Left lung (tissue), 10 donors: ENCODE data around the gene LRRC61. TPM values are rescaled to one million over a fixed set of nuclear protein-coding genes. Genes with fewer than 3 reads are reported as not detected.
A peak's percentile ranks its signal among the peaks of the same experiment; 100 is the strongest.

Experiments used
- ATAC-seq: fragments of 200-7000 bp; cut with Tn5 transposase; one replicate; pipeline ENCODE4 v1.9.1; 2020; ENCODE audit warnings: moderate library complexity
- DNase-seq, 4 donors: peaks; one replicate each; pipeline ENCODE4 v3.0.0-alpha.2; 2013 to 2020
- H3K27ac ChIP-seq, 2 donors: fragments of 200-600 bp; sonication (generic) in 1 of 2; one replicate each; pipeline versions ENCODE4 v1.5.0 to v1.8.0; 2020 to 2021
- H3K27me3 ChIP-seq, 2 donors: fragments of 200-600 bp; sonication (generic) in 1 of 2; one replicate each; pipeline versions ENCODE4 v1.5.0 to v1.8.0; 2020 to 2021
- H3K36me3 ChIP-seq, 2 donors: fragments of 200-600 bp; sonication (generic) in 1 of 2; one replicate each; pipeline versions ENCODE4 v1.5.0 to v1.8.0; 2020 to 2021
- H3K4me1 ChIP-seq, 2 donors: fragments of 200-600 bp; one replicate each; pipeline ENCODE4 v1.8.0; 2021
- H3K4me3 ChIP-seq, 2 donors: fragments of 200-600 bp; sonication (generic) in 1 of 2; one replicate each; pipeline versions ENCODE4 v1.5.0 to v1.8.0; 2020 to 2021; ENCODE audit warnings: mild to moderate bottlenecking in 1 of 2
- H3K9me3 ChIP-seq, 2 donors: fragments of 200-600 bp; sonication (generic) in 1 of 2; one replicate each; pipeline versions ENCODE4 v1.5.0 to v1.8.0; 2020 to 2021
- CTCF ChIP-seq, 2 donors: fragments of 200-600 bp; sonication (generic) in 1 of 2; IDR thresholded peaks; one replicate each; pipeline versions ENCODE4 v1.5.0 to v1.8.0; 2021; ENCODE audit warnings: antibody characterized with exemption in 2 of 2
- intact Hi-C, 2 donors: fragments of 100-400 bp; cut with DNase I; formaldehyde crosslinking; loops; one replicate each; pipeline versions ENCODE4 v1.11.2 to v1.14.2; 2022
- polyA plus RNA-seq, 6 donors: library from polyadenylated mRNA; unstranded; fragments of 120-200 nt; gene quantifications; one replicate each; pipeline ENCODE4 v1.2.1, GENCODE V29; 2013; ENCODE audit not compliant: insufficient read length in 6 of 6
- total RNA-seq, 2 donors: library from RNA; stranded (reverse); fragmentation: NEBNext Ultra II Directional; extraction: Animal tissue kit (Norgen Biotek cat#: 25700); gene quantifications; one replicate each; pipeline ENCODE4 v1.2.1, GENCODE V29; 2021
- donor health status: DM: no; HTN: yes; CAD: no.
- donor health status: DM: no; HTN: no; CAD: no.

Gene LRRC61
- total and polyA plus RNA-seq, 8 donors: 9.0 to 22.5 (median 19.3) TPM

GRCh38 chr7:150370612-150371071 lies 47.5 kb downstream of the LRRC61 start:
- Histone ChIP-seq H3K36me3 (peaks cover 0 to 41% of the 10 kb centered on the region in 2 donors), H3K4me1 (peaks cover 18 to 46% of the 10 kb centered on the region in 2 donors), H3K27ac (peak overlapping the region in 1 of 2 donors; percentile 96), H3K4me3 (no peak overlapping the region), H3K27me3 (no peaks in the 10 kb centered on the region), H3K9me3 (no peaks in the 10 kb centered on the region)
- DNase-seq: no peak
- ATAC-seq: no peak
- no peak for TF ChIP-seq CTCF (IDR thresholded peaks at IDR 0.05)
- intact Hi-C loops: no loop called here

GRCh38 chr7:150371131-150371995 lies 48.2 kb downstream of the LRRC61 start:
- intact Hi-C loops: no loop called here
- H3K4me1 ChIP-seq: peaks cover 18 to 46% of the 10 kb centered on the region in 2 donors
- peak overlapping the region in 1 of 2 donors; percentile 96 for H3K27ac ChIP-seq
- H3K36me3 ChIP-seq: peaks cover 0 to 41% of the 10 kb centered on the region in 2 donors
- H3K4me3 ChIP-seq: no peak overlapping the region
- no peaks in the 10 kb centered on the region for H3K9me3 ChIP-seq
- ATAC-seq: no peak
- no peaks in the 10 kb centered on the region for H3K27me3 ChIP-seq
- no peak for TF ChIP-seq CTCF (IDR thresholded peaks at IDR 0.05)
- DNase-seq: no peak

GRCh38 chr7:150371996-150372270 lies 48.8 kb downstream of the LRRC61 start:
- peaks cover 18 to 51% of the 10 kb centered on the region in 2 donors for H3K4me1 ChIP-seq
- intact Hi-C loops: no loop called here
- no peak for TF ChIP-seq CTCF (IDR thresholded peaks at IDR 0.05)

GRCh38 chr7:150372271-150373048 lies 49.3 kb downstream of the LRRC61 start:
- H3K36me3 ChIP-seq: peaks cover 0 to 41% of the 10 kb centered on the region in 2 donors
- no peak for ATAC-seq
- TF ChIP-seq CTCF (IDR thresholded peaks at IDR 0.05): no peak
- H3K27ac ChIP-seq: no peak overlapping the region
- H3K9me3 ChIP-seq: no peaks in the 10 kb centered on the region
- H3K4me1 ChIP-seq: peaks cover 18 to 53% of the 10 kb centered on the region in 2 donors
- no peak overlapping the region for H3K4me3 ChIP-seq
- DNase-seq: no peak
- no peaks in the 10 kb centered on the region for H3K27me3 ChIP-seq
- intact Hi-C loops: no loop called here

More at GRCh38 chr7:150371996-150372270, 48.8 kb downstream of the LRRC61 start:
- DNase-seq: no peak
- Histone ChIP-seq H3K4me3 (no peak overlapping the region), H3K27me3 (no peaks in the 10 kb centered on the region), H3K27ac (no peak overlapping the region), H3K36me3 (peaks cover 0 to 41% of the 10 kb centered on the region in 2 donors), H3K9me3 (no peaks in the 10 kb centered on the region)
- no peak for ATAC-seq
